NCI-H2171 (cell line): Measurements from ENCODE around the gene EXOC2.

ENCODE experiments used
- DNase-seq: peaks from one replicate; lab custom pipeline; 2025; lab: John Stamatoyannopoulos, UW

Gene EXOC2

GRCh38 chr6:692858-693722 lies at the start of gene EXOC2:
EXOC2 (minus strand) TSS chr6:693139; CDS start chr6:637818, 55,321 bp downstream.
- DNase-seq = peak; percentile 81

- no peak for DNase-seq
These were observed 48.7 kb upstream of the EXOC2 start for GRCh38 chr6:741410-742339.

GRCh38 chr6:736657-737446 lies 43.9 kb upstream of the EXOC2 start:
- DNase-seq = no peak

GRCh38 chr6:733431-734219 lies 40.7 kb upstream of the EXOC2 start:
- DNase-seq = no peak

GRCh38 chr6:731924-732323 lies 39.0 kb upstream of the EXOC2 start:
- DNase-seq = no peak

GRCh38 chr6:729606-730320 lies 36.8 kb upstream of the EXOC2 start:
- DNase-seq = no peak

GRCh38 chr6:727856-728255 lies 34.9 kb upstream of the EXOC2 start:
- DNase-seq = no peak

GRCh38 chr6:723540-723939 lies 30.6 kb upstream of the EXOC2 start:
- no peak for DNase-seq

GRCh38 chr6:722608-723007 lies 29.7 kb upstream of the EXOC2 start:
- DNase-seq = no peak

GRCh38 chr6:722077-722524 lies 29.2 kb upstream of the EXOC2 start:
- peak; percentile 66 for DNase-seq

GRCh38 chr6:718345-718744 lies 25.4 kb upstream of the EXOC2 start:
- DNase-seq = no peak

- DNase-seq = no peak
These were observed 24.2 kb upstream of the EXOC2 start for GRCh38 chr6:717135-717534.

GRCh38 chr6:715709-716491 lies 23.0 kb upstream of the EXOC2 start:
- no peak for DNase-seq

- no peak for DNase-seq
These were observed 21.2 kb upstream of the EXOC2 start for GRCh38 chr6:714100-714499.

- DNase-seq = no peak
These were observed 20.4 kb upstream of the EXOC2 start for GRCh38 chr6:713351-713750.

- no peak for DNase-seq
These were observed 19.9 kb upstream of the EXOC2 start for GRCh38 chr6:712805-713204.

- no peak for DNase-seq
These were observed 19.0 kb upstream of the EXOC2 start for GRCh38 chr6:711925-712324.

- no peak for DNase-seq
These were observed 17.9 kb upstream of the EXOC2 start for GRCh38 chr6:710601-711571.
